B cell (primary cell): Measurements from ENCODE around the gene MAPKAP1. TPM values are rescaled to one million over a fixed set of nuclear protein-coding genes. Genes with fewer than 3 reads are reported as not detected.

Source experiments
- ATAC-seq: fragments of 200-7000 bp; cut with Tn5 transposase; one replicate; pipeline ENCODE4 v1.10.0; 2021; ENCODE audit warnings: low read depth, mild to moderate bottlenecking, moderate number of reproducible peaks, moderate library complexity
- CTCF ChIA-PET: fragments of 350-600 bp; sonication (Branson Sonifier 250); formaldehyde crosslinking; loops from one replicate; lab custom pipeline; 2021; ENCODE audit warnings: antibody characterized with exemption, inconsistent platforms; lab: Charles Lee
- POLR2A ChIA-PET: fragments of 350-600 bp; sonication (Branson Sonifier 250); formaldehyde crosslinking; loops from one replicate; lab custom pipeline; 2021; ENCODE audit warnings: antibody characterized with exemption; lab: Charles Lee
- DNase-seq: peaks from one replicate; pipeline ENCODE4 v3.0.0; 2013
- H2AFZ ChIP-seq: 2 replicates; pipeline ENCODE4 v1.6.1; 2012; ENCODE audit warnings: mild to moderate bottlenecking, low read depth, low read length; ENCODE audit not compliant: insufficient read depth, poor library complexity, severe bottlenecking
- H3K27ac ChIP-seq, 2 donors: 1 replicate in 1 of 2; 2 replicates in 1 of 2; pipeline ENCODE4 v1.5.1; 2012 to 2013; ENCODE audit warnings: low read length in 2 of 2, mild to moderate bottlenecking in 2 of 2, moderate library complexity in 1 of 2
- H3K27me3 ChIP-seq, 4 experiments: fragments of 200-600 bp in 1 of 4; sonication (generic) in 1 of 4; replicated peaks in 1 of 4; 1 replicate in 2 of 4; 2 replicates in 2 of 4; pipeline versions ENCODE4 v1.6.1 to v1.7.0; 2013 to 2016; ENCODE audit warnings: low read length in 3 of 4, mild to moderate bottlenecking in 2 of 4, mixed read lengths in 1 of 4, moderate library complexity in 1 of 4; ENCODE audit not compliant: insufficient read depth in 4 of 4, control insufficient read depth in 3 of 4; ENCODE audit errors: control extremely low read depth in 1 of 4
- H3K36me3 ChIP-seq, 2 experiments: replicated peaks in 1 of 2; 1 replicate in 1 of 2; 2 replicates in 1 of 2; pipeline versions ENCODE4 v1.6.1 to v1.7.1; 2013; ENCODE audit warnings: low read length in 1 of 2; ENCODE audit not compliant: insufficient read depth in 2 of 2, control insufficient read depth in 1 of 2; ENCODE audit errors: control extremely low read depth in 1 of 2, extremely low read depth in 1 of 2
- H3K4me1 ChIP-seq, 2 donors: fragments of 200-600 bp in 1 of 2; sonication (generic) in 1 of 2; 1 replicate in 1 of 2; 2 replicates in 1 of 2; pipeline versions ENCODE4 v1.5.1 to v1.6.1; 2013 to 2017; ENCODE audit warnings: low read length in 2 of 2; ENCODE audit not compliant: control insufficient read depth in 2 of 2, insufficient read depth in 2 of 2
- H3K4me2 ChIP-seq: replicated peaks from 2 replicates; pipeline ENCODE3; 2012; ENCODE audit warnings: mild to moderate bottlenecking, low read depth, low read length; ENCODE audit not compliant: poor library complexity, severe bottlenecking
- H3K4me3 ChIP-seq, 5 experiments: fragments of 200-600 bp in 1 of 5; sonication (generic) in 1 of 5; 1 replicate in 3 of 5; 2 replicates in 2 of 5; pipeline versions ENCODE4 v1.5.1 to v1.7.0; 2011 to 2016; ENCODE audit warnings: low read length in 4 of 5, mild to moderate bottlenecking in 4 of 5, low read depth in 2 of 5, control low read depth in 1 of 5, moderate library complexity in 1 of 5; ENCODE audit not compliant: insufficient read depth in 1 of 5; ENCODE audit errors: control extremely low read depth in 1 of 5, extremely low read depth in 1 of 5
- H3K79me2 ChIP-seq: fragments of 200-600 bp; sonication (generic); one replicate; pipeline ENCODE4 v1.6.0; 2016; ENCODE audit warnings: low read length; ENCODE audit not compliant: control insufficient read depth, insufficient read depth
- H3K9ac ChIP-seq: fragments of 200-600 bp; sonication (generic); 2 replicates; pipeline ENCODE4 v1.6.1; 2017; ENCODE audit warnings: mild to moderate bottlenecking, low read length, moderate library complexity
- H3K9me3 ChIP-seq, 3 donors: one replicate each; pipeline versions ENCODE4 v1.6.1 to v1.7.1; 2013; ENCODE audit warnings: low read length in 2 of 3; ENCODE audit not compliant: control insufficient read depth in 2 of 3, insufficient read depth in 1 of 3; ENCODE audit errors: control extremely low read depth in 1 of 3
- H4K20me1 ChIP-seq: 2 replicates; pipeline ENCODE4 v1.6.0; 2012; ENCODE audit warnings: mild to moderate bottlenecking, low read length; ENCODE audit not compliant: insufficient read depth, control insufficient read depth, poor library complexity, severe bottlenecking
- H3K27ac Mint-ChIP-seq: one replicate; pipeline ENCODE4 v1.8.0; 2021; ENCODE audit warnings: mixed read lengths
- H3K27me3 Mint-ChIP-seq: one replicate; pipeline ENCODE4 v1.8.0; 2021; ENCODE audit warnings: mixed read lengths
- H3K4me1 Mint-ChIP-seq: one replicate; pipeline ENCODE4 v1.8.0; 2021; ENCODE audit warnings: mixed read lengths
- H3K4me3 Mint-ChIP-seq: one replicate; pipeline ENCODE4 v1.8.0; 2021; ENCODE audit warnings: mixed read lengths
- H3K9me3 Mint-ChIP-seq: one replicate; pipeline ENCODE4 v1.8.0; 2022; ENCODE audit warnings: mixed read lengths; ENCODE audit not compliant: insufficient read depth
- EZH2 ChIP-seq: IDR thresholded peaks from 2 replicates; pipeline ENCODE4 v1.6.1; 2012; ENCODE audit warnings: borderline replicate concordance, low read depth, mild to moderate bottlenecking, moderate library complexity, low read length; ENCODE audit not compliant: insufficient read depth, poor library complexity, severe bottlenecking
- WGBS: methylation state at CpG from one replicate; pipeline ENCODE4 v1.1.5; 2013; ENCODE audit warnings: missing lambda C conversion rate; ENCODE audit not compliant: insufficient coverage; 5-methylcytosine and 5-hydroxymethylcytosine counted together
- intact Hi-C: fragments of 100-400 bp; cut with micrococcal nuclease; formaldehyde crosslinking; loops from one replicate; pipeline ENCODE4 v1.10.0; 2022
- polyA plus RNA-seq: library from polyadenylated mRNA; depleted of rRNA; stranded (reverse); fragments of >200 nt; gene quantifications from 2 replicates; pipeline ENCODE4 v1.2.3, GENCODE V29; 2012
- total RNA-seq, 2 donors: library from RNA; stranded (reverse); fragments of 120-200 nt in 1 of 2; gene quantifications; 1 replicate in 1 of 2; 2 replicates in 1 of 2; pipeline versions ENCODE4 v1.2.3 to v1.2.4, GENCODE V29; 2013 to 2022
- TF ChIP-seq, protein P1 (sequence below): fragments of 200-600 bp; IDR thresholded peaks from one replicate; pipeline ENCODE4 v1.8.0; 2022; ENCODE audit warnings: antibody characterized with exemption, mild to moderate bottlenecking

Gene MAPKAP1
- total and polyA plus RNA-seq, 2 donors (not counting 1 experiment from before 2014, with no cell fraction given): 51.6 to 62.4 TPM

DNA sequence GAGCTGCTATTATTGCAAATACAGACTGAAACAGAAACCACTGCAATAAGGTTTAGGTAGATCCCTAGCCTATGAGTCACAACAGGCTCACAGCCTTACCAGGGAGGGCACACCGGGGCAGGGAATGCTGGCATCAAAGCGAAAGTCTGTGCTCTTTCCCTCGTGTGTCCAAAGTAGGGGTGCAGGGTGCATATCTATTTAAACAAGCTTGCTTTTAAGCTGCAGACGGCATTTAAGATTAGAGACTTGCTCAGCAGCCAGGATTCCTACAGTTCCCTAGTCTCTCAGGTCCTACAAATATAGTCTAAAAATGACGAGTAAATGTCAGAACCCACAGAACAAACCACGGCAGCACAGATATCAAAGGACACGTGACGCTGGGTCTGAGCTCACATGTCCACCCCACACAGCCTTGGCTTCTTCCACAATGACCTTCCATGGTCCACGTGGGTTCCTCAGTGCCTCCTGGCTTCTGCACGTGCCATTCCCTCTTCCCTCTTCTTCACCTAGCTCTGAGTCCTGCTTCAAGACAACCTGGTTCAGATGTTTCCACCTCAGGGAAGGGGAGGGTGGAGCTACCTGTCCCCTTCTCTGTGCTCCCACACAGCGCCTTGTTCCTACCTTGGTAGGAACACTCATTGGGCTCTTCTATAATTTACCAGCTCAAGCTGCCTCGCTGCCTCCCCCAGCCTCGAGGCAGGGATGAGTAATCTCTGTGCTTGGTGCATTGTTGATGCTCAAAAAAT lies 193.2 kb downstream of the MAPKAP1 start:
- ChIA-PET CTCF (interaction anchor here (0.6 to 1.0 kb wide), 4 partner anchors 8 to 106 kb away, joined by 3 to 6 read pairs (median 3); no protein-coding TSS in a partner anchor), POLR2A (no interaction called here)
- Histone ChIP-seq H3K4me3 (no peak overlapping the region), H2AFZ (no peak overlapping the region), H3K27ac (no peak overlapping the region), H3K4me1 (no peaks in the 10 kb centered on the region), H3K4me2 (no peak overlapping the region), H3K9me3 (no peaks in the 10 kb centered on the region), H3K79me2 (peaks cover 3% of the 10 kb centered on the region), H3K9ac (no peak overlapping the region), H3K27me3 (no peaks in the 10 kb centered on the region), H4K20me1 (peaks cover 4% of the 10 kb centered on the region), H3K36me3 (no peaks in the 10 kb centered on the region)
- intact Hi-C loops: no loop called here
- Mint-ChIP-seq H3K27me3 (no peaks in the 10 kb centered on the region), H3K4me1 (peaks cover 7% of the 10 kb centered on the region), H3K9me3 (no peaks in the 10 kb centered on the region), H3K4me3 (no peak overlapping the region), H3K27ac (no peak overlapping the region)
- 82% methylated on average over 10 of the region's 13 CpGs for WGBS
- DNase-seq: no peak
- no peak for TF ChIP-seq EZH2
- TF ChIP-seq, protein P1, sequence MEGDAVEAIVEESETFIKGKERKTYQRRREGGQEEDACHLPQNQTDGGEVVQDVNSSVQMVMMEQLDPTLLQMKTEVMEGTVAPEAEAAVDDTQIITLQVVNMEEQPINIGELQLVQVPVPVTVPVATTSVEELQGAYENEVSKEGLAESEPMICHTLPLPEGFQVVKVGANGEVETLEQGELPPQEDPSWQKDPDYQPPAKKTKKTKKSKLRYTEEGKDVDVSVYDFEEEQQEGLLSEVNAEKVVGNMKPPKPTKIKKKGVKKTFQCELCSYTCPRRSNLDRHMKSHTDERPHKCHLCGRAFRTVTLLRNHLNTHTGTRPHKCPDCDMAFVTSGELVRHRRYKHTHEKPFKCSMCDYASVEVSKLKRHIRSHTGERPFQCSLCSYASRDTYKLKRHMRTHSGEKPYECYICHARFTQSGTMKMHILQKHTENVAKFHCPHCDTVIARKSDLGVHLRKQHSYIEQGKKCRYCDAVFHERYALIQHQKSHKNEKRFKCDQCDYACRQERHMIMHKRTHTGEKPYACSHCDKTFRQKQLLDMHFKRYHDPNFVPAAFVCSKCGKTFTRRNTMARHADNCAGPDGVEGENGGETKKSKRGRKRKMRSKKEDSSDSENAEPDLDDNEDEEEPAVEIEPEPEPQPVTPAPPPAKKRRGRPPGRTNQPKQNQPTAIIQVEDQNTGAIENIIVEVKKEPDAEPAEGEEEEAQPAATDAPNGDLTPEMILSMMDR: no peak
- no peak for ATAC-seq

DNA sequence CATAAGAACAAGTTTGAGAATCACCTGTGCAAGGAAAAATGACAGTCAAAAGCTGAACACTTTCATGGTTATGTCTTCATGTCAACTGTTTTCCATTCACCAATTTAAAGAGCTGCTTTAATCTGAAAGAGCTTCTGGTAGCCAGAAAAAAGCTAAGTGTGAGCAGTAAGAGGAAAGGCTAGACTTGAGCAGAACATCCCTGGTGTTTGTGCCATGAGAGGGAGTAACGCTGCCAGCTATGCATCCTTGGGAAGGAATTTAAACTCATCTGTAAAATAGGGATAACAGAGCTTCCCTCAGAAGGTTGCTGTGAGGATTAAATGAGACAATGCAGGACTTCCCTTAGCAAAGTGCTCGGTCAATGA lies 193.7 kb downstream of the MAPKAP1 start:
- POLR2A ChIA-PET: no interaction called here

More for the DNA sequence above, 193.7 kb downstream of the MAPKAP1 start:
- Histone ChIP-seq H3K27me3 (no peaks in the 10 kb centered on the region), H3K36me3 (no peaks in the 10 kb centered on the region), H3K79me2 (peaks cover 3% of the 10 kb centered on the region), H3K4me2 (no peak overlapping the region), H3K27ac (no peak overlapping the region), H2AFZ (no peak overlapping the region), H3K4me3 (no peak overlapping the region), H3K4me1 (no peaks in the 10 kb centered on the region), H3K9me3 (no peaks in the 10 kb centered on the region), H3K9ac (no peak overlapping the region), H4K20me1 (peaks cover 4% of the 10 kb centered on the region)
- intact Hi-C loops: no loop called here
- Mint-ChIP-seq H3K4me1 (peaks cover 7% of the 10 kb centered on the region), H3K27ac (no peak overlapping the region), H3K9me3 (no peaks in the 10 kb centered on the region), H3K27me3 (no peaks in the 10 kb centered on the region), H3K4me3 (no peak overlapping the region)
- TF ChIP-seq EZH2: no peak
- TF ChIP-seq, protein P1: no peak
- CTCF ChIA-PET: interaction anchor here (0.6 to 1.0 kb wide), 3 partner anchors 9 to 105 kb away, joined by 3 to 6 read pairs (median 3); no protein-coding TSS in a partner anchor
- WGBS: 70% methylated on average over 1 of the region's 2 CpGs
- ATAC-seq (no peak), DNase-seq (no peak)
